SK-N-SH treated with all-trans-retinoic acid at 6 μM for 48 hours (cell line): Measurements from ENCODE around the gene RAD51B.

ENCODE experiments used
- ESRRG ChIP-seq: fragments of 250-450 bp; sonication (Bioruptor Pico); IDR thresholded peaks from 2 replicates; pipeline ENCODE4 v1.6.1; 2021; ENCODE audit warnings: mild to moderate bottlenecking
- ISL1 ChIP-seq: fragments of 250-450 bp; sonication (Bioruptor Pico); IDR thresholded peaks from 2 replicates; pipeline ENCODE4 v2.1.2; 2022; ENCODE audit warnings: mild to moderate bottlenecking, moderate library complexity
- OSR1 ChIP-seq: fragments of 250-450 bp; sonication (Bioruptor Pico); IDR thresholded peaks from 2 replicates; pipeline ENCODE4 v1.8.0; 2022; ENCODE audit warnings: moderate library complexity, mild to moderate bottlenecking, inconsistent platforms
- PPARA ChIP-seq: fragments of 250-450 bp; sonication (Bioruptor Pico); IDR thresholded peaks from 2 replicates; pipeline ENCODE4 v1.5.0; 2020; ENCODE audit warnings: mild to moderate bottlenecking, borderline replicate concordance
- RARB ChIP-seq: fragments of 250-450 bp; sonication (Bioruptor Pico); IDR thresholded peaks from 2 replicates; pipeline ENCODE4 v1.8.0; 2021; ENCODE audit warnings: mild to moderate bottlenecking, moderate library complexity
- SNAI2 ChIP-seq: fragments of 250-450 bp; sonication (Bioruptor Pico); IDR thresholded peaks from 2 replicates; pipeline ENCODE4 v1.5.0; 2020; ENCODE audit warnings: mild to moderate bottlenecking, moderate library complexity
- TCF4 ChIP-seq: fragments of 250-450 bp; sonication (Bioruptor Pico); IDR thresholded peaks from 2 replicates; pipeline ENCODE4 v1.8.0; 2021; ENCODE audit warnings: mild to moderate bottlenecking, moderate library complexity, borderline replicate concordance
- TOX ChIP-seq: fragments of 250-450 bp; sonication (Bioruptor Pico); IDR thresholded peaks from 2 replicates; pipeline ENCODE4 v1.8.0; 2021; ENCODE audit warnings: mild to moderate bottlenecking, moderate library complexity, borderline replicate concordance
- ZC3H10 ChIP-seq: fragments of 250-450 bp; sonication (Bioruptor Pico); IDR thresholded peaks from 2 replicates; pipeline ENCODE4 v1.5.1; 2021; ENCODE audit warnings: mild to moderate bottlenecking, moderate library complexity
- ZFP30 ChIP-seq: fragments of 450-650 bp; formaldehyde crosslinking; IDR thresholded peaks from 2 replicates; pipeline ENCODE4 v1.5.0; 2022; ENCODE audit warnings: mild to moderate bottlenecking, moderate library complexity
- TF ChIP-seq, protein P1 (sequence below): fragments of 250-450 bp; sonication (Bioruptor Pico); IDR thresholded peaks from 2 replicates; pipeline ENCODE4 v1.5.1; 2020; ENCODE audit warnings: low read depth, mild to moderate bottlenecking, moderate library complexity
- TF ChIP-seq, protein P2 (sequence below): fragments of 250-450 bp; sonication (Bioruptor Pico); IDR thresholded peaks from 2 replicates; pipeline ENCODE4 v1.5.1; 2021; ENCODE audit warnings: mild to moderate bottlenecking, moderate library complexity
- TF ChIP-seq, protein P3 (sequence below): fragments of 250-450 bp; sonication (Bioruptor Pico); IDR thresholded peaks from 2 replicates; pipeline ENCODE4 v1.8.0; 2020; ENCODE audit warnings: mild to moderate bottlenecking, moderate library complexity, borderline replicate concordance
- TF ChIP-seq, protein P4 (sequence below): fragments of 250-450 bp; sonication (Bioruptor Pico); IDR thresholded peaks from 2 replicates; pipeline ENCODE4 v1.8.0; 2021; ENCODE audit warnings: low read depth, mild to moderate bottlenecking, moderate library complexity, borderline replicate concordance

DNA sequence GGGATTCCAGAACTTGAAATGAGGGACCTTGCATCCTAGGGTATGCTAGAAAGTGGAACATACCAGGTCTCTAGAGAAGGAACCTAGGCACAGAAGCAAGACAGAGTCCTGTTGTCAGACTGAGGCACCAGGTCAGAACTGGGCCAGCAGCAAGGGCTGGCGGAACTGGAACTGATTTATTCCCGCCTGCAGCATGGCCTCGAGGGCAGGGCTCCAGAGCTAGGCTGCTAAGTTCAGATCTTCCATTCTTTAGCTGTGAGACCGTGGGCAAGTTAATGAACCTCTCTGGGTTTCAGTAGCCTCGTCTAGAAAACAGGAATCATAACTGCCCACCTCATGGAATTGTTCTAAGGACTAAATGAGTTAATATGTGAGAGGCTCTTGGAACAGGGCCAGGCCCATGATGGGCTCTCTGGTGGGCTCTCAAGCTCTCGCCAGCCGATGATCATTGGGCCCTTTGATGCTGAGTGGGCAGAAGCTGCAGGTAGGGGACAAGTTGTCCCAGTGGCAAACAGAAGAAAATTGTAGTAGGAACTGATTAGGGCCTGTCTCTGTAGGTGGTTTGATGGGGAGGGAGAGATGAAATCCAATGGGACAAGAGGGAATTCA, 773.5 kb downstream of the RAD51B start:
- TF ChIP-seq OSR1 (CRISPR knock-in tag) (no peak), PPARA (no peak), TCF4 (CRISPR knock-in tag) (no peak), RARB (CRISPR knock-in tag) (no peak), ESRRG (CRISPR knock-in tag) (no peak), ZFP30 (CRISPR knock-in tag) (no peak), ISL1 (CRISPR knock-in tag) (no peak), TOX (CRISPR knock-in tag) (no peak), ZC3H10 (no peak), SNAI2 (CRISPR knock-in tag) (no peak)
- TF ChIP-seq, protein P1, sequence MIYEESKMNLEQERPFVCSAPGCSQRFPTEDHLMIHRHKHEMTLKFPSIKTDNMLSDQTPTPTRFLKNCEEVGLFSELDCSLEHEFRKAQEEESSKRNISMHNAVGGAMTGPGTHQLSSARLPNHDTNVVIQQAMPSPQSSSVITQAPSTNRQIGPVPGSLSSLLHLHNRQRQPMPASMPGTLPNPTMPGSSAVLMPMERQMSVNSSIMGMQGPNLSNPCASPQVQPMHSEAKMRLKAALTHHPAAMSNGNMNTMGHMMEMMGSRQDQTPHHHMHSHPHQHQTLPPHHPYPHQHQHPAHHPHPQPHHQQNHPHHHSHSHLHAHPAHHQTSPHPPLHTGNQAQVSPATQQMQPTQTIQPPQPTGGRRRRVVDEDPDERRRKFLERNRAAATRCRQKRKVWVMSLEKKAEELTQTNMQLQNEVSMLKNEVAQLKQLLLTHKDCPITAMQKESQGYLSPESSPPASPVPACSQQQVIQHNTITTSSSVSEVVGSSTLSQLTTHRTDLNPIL (CRISPR knock-in tag), result no peak
- TF ChIP-seq, protein P2, sequence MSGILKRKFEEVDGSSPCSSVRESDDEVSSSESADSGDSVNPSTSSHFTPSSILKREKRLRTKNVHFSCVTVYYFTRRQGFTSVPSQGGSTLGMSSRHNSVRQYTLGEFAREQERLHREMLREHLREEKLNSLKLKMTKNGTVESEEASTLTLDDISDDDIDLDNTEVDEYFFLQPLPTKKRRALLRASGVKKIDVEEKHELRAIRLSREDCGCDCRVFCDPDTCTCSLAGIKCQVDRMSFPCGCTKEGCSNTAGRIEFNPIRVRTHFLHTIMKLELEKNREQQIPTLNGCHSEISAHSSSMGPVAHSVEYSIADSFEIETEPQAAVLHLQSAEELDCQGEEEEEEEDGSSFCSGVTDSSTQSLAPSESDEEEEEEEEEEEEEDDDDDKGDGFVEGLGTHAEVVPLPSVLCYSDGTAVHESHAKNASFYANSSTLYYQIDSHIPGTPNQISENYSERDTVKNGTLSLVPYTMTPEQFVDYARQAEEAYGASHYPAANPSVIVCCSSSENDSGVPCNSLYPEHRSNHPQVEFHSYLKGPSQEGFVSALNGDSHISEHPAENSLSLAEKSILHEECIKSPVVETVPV, result no peak
- TF ChIP-seq, protein P3, sequence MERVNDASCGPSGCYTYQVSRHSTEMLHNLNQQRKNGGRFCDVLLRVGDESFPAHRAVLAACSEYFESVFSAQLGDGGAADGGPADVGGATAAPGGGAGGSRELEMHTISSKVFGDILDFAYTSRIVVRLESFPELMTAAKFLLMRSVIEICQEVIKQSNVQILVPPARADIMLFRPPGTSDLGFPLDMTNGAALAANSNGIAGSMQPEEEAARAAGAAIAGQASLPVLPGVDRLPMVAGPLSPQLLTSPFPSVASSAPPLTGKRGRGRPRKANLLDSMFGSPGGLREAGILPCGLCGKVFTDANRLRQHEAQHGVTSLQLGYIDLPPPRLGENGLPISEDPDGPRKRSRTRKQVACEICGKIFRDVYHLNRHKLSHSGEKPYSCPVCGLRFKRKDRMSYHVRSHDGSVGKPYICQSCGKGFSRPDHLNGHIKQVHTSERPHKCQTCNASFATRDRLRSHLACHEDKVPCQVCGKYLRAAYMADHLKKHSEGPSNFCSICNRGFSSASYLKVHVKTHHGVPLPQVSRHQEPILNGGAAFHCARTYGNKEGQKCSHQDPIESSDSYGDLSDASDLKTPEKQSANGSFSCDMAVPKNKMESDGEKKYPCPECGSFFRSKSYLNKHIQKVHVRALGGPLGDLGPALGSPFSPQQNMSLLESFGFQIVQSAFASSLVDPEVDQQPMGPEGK (CRISPR knock-in tag), result no peak
- TF ChIP-seq, protein P4, sequence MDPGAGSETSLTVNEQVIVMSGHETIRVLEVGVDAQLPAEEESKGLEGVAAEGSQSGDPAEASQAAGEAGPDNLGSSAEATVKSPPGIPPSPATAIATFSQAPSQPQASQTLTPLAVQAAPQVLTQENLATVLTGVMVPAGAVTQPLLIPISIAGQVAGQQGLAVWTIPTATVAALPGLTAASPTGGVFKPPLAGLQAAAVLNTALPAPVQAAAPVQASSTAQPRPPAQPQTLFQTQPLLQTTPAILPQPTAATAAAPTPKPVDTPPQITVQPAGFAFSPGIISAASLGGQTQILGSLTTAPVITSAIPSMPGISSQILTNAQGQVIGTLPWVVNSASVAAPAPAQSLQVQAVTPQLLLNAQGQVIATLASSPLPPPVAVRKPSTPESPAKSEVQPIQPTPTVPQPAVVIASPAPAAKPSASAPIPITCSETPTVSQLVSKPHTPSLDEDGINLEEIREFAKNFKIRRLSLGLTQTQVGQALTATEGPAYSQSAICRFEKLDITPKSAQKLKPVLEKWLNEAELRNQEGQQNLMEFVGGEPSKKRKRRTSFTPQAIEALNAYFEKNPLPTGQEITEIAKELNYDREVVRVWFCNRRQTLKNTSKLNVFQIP, result no peak
